NOMO-1 treated with dmso at 0.1 percent for 144 hours (cell line): ENCODE data around the gene FTO.

ENCODE experiments used
- DNase-seq: peaks from one replicate; lab custom pipeline; 2025; ENCODE audit not compliant: unreplicated experiment; lab: John Stamatoyannopoulos, UW

Gene FTO

DNA sequence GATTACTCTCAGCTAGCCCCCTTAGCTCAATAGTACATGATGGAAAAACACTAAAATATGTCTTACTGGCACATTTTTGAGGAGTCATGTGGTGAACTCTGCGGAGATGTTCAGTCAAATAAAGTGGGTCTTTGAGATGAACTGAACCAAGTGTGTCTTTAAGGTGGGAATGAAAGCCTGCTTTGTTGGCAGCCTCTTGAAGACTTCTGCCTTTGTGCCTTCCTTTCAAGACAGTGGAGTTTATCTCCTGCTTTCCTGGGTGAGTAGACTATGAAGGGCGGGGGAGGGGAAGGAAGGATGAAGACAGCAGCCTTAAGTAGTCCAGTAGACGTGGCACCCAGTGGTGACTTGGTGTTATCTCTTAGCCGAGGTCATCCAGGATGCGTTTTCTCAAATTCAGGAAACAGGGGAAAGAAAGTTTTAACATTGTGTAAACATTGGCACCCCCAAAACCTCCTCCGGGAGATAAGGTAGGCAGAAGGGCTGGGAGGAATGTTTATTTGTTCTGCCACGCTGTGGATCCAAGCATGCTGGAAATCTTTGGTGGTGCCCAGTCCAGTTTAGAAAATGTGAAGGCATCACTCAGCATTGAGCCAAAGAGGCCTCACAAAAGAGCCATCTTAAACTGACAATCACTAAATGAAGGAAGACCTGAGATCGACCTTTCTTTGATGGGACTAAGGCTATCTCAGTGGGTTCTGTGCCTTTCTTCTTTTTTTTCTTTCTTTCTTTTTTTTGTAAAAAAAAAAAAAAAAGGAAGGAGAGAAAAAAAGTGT, 220.6 kb downstream of the FTO start:
- DNase-seq, result no peak

GRCh38 chr16:53925107-53925410, 221.1 kb downstream of the FTO start:
- DNase-seq, result no peak

GRCh38 chr16:53925526-53925925, 221.6 kb downstream of the FTO start:
- DNase-seq, result no peak

- no peak for DNase-seq
These were observed 222.3 kb downstream of the FTO start for GRCh38 chr16:53926209-53926608.

- DNase-seq, result no peak
These were observed 229.0 kb downstream of the FTO start for GRCh38 chr16:53932975-53933374.

GRCh38 chr16:53933407-53933806, 229.5 kb downstream of the FTO start:
- no peak for DNase-seq

- DNase-seq, result no peak
These were observed 232.1 kb downstream of the FTO start for GRCh38 chr16:53936052-53936451.

- no peak for DNase-seq
These were observed 232.6 kb downstream of the FTO start for GRCh38 chr16:53936529-53936928.

DNA sequence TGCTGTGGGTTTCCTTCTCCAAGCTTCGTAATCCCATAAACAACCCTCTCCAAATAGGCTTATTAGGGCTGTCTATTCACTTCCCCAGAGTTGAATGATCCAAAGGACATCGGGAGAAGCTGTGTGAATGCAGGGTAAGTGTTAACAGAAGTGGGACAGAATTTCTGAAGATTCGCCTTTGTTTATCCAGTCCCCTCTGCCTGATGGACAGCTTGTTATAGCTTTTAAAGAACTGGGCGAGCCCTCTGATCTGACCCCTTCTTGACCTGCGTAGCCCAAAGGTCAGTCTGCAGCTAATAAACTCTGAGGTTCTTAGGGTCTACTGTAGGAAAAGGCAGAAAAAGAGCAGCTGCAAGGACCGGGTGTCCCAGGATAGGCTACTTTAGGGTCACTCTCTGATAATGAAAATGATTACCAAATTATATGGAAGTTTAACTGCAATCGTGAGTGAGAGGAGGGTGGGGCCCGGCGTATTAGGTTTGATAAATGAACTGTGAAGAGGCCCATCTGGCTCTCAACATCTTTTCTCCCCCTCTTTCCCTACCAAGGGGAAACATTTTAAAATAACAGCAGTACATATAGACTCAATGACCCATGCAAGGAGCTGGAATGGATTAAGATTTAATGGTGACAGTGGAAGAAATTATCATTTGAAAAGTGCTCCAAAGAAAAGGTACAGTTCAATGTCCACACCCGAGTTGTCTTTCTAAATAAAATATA, 233.4 kb downstream of the FTO start:
- DNase-seq, result no peak

DNA sequence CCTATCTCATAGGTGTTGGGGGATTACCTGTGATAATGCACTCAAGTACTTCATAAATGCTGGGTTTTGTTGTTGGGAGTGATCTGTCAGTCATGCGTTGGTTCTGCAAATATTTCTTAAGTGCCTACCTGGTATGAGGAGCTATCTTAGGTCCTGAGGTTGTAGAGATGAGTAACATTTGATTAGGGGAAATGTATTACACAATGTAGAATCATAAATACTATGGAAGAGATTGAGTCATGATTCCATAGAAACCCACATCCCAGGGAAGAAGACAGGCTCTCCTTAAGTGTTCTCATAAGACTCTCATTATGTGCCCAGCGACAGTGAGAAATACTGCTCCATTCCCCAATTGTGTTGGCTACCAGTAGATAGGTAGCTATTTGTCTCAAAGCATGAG, 240.1 kb downstream of the FTO start:
- DNase-seq, result no peak

DNA sequence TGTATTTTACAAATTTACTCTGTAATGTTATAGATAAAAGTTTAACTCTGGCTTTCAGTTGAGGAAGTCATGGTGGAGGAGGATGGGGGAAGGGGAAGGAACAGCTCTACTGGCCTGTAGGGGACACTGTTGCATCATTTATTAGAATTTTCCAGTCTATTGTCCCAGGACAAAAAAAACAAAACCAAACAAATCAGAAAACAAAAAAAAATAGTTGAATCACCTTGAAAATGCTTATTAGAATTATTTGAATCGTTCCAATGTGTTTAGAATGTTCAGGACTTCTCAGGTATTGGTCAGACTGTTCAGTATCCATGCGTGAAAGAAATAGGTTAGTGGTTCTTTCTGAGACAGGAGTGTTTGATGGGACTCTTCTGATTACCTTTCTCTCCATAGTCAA, 242.0 kb downstream of the FTO start:
- DNase-seq, result peak; percentile 23

- DNase-seq, result peak; percentile 77
These were observed 242.9 kb downstream of the FTO start for GRCh38 chr16:53946746-53947386.

DNA sequence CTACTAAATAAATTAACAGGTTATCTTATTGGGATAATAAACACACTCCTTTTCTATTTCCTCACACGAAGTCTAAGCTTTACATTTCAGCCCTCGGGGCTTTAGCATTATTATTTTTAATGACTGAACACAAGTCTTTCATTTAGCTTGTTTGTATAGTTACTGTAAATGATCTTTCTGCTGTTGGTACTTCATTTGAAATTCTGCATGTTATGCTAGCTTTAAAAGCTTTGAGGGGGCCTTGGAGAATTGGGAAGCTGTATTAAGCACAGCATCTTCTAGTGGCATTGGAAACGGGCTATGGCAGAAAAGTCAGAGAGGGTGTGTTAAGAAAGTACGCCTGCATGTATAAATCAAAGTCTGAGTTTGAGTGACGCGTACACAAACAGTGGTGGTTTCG, 243.7 kb downstream of the FTO start:
- DNase-seq, result no peak

- DNase-seq, result no peak
These were observed 244.4 kb downstream of the FTO start for GRCh38 chr16:53948326-53948725.

- no peak for DNase-seq
These were observed 244.9 kb downstream of the FTO start for GRCh38 chr16:53948734-53949430.

DNA sequence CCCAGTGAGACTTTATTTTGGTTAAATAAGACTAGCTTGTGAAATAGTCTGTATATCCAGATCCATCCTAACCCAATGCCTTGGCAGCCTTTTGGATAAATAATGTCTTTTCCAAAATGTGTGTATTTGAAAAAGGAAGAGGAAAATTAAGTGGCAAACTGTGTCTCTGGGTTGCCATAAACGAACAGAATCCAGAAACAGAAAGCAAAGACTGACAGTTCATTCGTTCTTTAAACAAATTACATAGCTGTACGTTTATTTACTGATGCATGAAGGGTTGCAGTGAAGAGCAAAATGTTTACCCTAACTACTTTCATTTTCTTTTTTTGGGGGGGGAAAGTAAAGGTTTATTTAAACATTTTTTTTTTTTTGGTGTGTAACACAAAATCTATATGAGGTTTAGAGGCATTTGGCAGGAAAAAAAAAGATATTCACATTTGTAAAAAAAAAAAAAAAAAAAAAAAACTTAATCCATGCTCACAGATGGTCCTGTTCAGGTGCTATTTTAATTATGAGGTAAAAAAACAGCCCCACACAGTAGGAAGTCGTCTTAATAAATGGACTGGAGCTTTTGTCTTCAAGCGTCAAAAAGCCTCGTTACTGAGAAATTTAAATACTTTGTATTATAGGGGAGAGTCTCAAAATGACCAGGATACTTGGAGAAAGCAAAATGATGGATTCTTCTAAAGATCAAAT, 245.9 kb downstream of the FTO start:
- DNase-seq, result no peak

GRCh38 chr16:53950677-53951076, 246.7 kb downstream of the FTO start:
- no peak for DNase-seq

DNA sequence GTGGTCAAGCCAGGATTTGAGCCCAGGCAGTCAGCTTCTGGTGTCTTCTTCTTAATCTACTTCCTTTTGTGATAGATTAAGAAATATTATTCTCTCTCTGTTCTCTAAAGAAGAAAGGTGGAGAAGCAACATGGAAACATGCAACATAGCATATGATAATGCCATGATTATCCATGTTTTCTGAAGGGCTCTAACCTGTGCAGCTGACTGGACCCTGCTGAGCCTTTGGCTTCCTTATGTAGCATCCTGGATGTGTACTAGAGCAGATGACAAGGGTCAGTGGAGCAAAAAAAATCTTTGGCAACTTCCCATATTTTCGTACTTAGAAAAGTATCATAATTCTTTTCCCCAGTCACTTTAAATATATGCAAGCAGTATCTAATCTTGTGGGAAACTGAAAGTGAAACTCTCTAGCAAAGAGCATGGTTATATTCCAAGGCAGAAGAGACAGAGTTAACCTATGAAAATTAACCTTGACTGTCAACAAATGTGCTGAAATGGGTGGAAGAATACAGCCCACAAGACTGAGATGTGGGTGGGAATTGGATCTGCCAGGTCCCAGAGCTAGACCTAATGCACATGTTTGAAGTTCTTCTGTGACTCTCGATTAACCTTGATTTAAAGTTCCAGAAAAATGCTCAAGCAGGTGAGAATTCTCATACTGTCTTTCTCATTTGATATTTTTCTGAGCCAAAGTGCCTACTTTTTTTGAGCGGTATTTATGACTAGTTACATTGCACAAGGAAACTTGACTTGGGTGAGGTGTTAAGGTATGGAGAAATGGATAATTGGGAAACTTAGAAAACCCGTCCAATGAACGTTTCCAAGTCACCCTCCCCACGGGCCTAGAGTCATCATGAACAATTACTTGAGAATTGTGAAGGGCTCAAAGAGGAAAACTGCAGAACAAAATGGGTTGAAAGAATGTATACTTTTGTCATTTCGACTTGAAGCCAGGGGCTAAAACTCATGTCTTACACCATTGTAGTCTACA, 248.6 kb downstream of the FTO start:
- peak; percentile 65 for DNase-seq

GRCh38 chr16:53953336-53953735, 249.4 kb downstream of the FTO start:
- DNase-seq, result no peak
